ENCODE measurements around the gene ZMYND8.

The ZMYND8 gene

GRCh38 chr20:47202733-47203667 lies 153.5 kb downstream of the ZMYND8 start:
- no peak overlapping the region for H3K4me3 ChIP-seq (ENCODE audit: low read depth, low read length, poor library complexity, severe bottlenecking)
- H3K9me3 ChIP-seq (ENCODE audit: low read length): no peaks in the 10 kb centered on the region
- H3K9ac ChIP-seq (ENCODE audit: low read length): no peak overlapping the region
- H2AFZ ChIP-seq (ENCODE audit: low read length): no peak overlapping the region
- H3K27ac ChIP-seq (ENCODE audit: low read depth, low read length, poor library complexity, severe bottlenecking): no peak overlapping the region
- peaks cover 14% of the 10 kb centered on the region for H3K4me1 ChIP-seq (ENCODE audit: insufficient read depth, low read length, severe bottlenecking)
- TF ChIP-seq EZH2 (IDR thresholded peaks at IDR 0.05; ENCODE audit: borderline replicate concordance, low read length) (no peak), CTCF (IDR thresholded peaks at IDR 0.05; ENCODE audit: low read length) (no peak)
- no peaks in the 10 kb centered on the region for H3F3A ChIP-seq (ENCODE audit: insufficient read depth, low read length)
- no peaks in the 10 kb centered on the region for H3K9me2 ChIP-seq (ENCODE audit: low read depth, low read length)
- H3K4me2 ChIP-seq (ENCODE audit: low read length): no peak overlapping the region
- H3K36me3 ChIP-seq (ENCODE audit: insufficient read depth, low read length): no peaks in the 10 kb centered on the region
- H3K27me3 ChIP-seq (ENCODE audit: insufficient read depth, low read length): no peaks in the 10 kb centered on the region
- no peaks in the 10 kb centered on the region for H3K79me2 ChIP-seq (ENCODE audit: insufficient read depth, low read length)
- H4K20me1 ChIP-seq (ENCODE audit: insufficient read depth, low read length): no peaks in the 10 kb centered on the region

GRCh38 chr20:47201074-47201730 lies 155.3 kb downstream of the ZMYND8 start:
- H3K27me3 ChIP-seq (ENCODE audit: insufficient read depth, low read length): no peaks in the 10 kb centered on the region
- no peak overlapping the region for H2AFZ ChIP-seq (ENCODE audit: low read length)
- H3K27ac ChIP-seq (ENCODE audit: low read depth, low read length, poor library complexity, severe bottlenecking): no peak overlapping the region
- H3F3A ChIP-seq (ENCODE audit: insufficient read depth, low read length): no peaks in the 10 kb centered on the region
- no peak overlapping the region for H3K4me2 ChIP-seq (ENCODE audit: low read length)
- H3K79me2 ChIP-seq (ENCODE audit: insufficient read depth, low read length): no peaks in the 10 kb centered on the region
- no peaks in the 10 kb centered on the region for H3K36me3 ChIP-seq (ENCODE audit: insufficient read depth, low read length)
- H4K20me1 ChIP-seq (ENCODE audit: insufficient read depth, low read length): no peaks in the 10 kb centered on the region
- no peaks in the 10 kb centered on the region for H3K9me3 ChIP-seq (ENCODE audit: low read length)
- H3K4me1 ChIP-seq (ENCODE audit: insufficient read depth, low read length, severe bottlenecking): peaks cover 17% of the 10 kb centered on the region
- no peak overlapping the region for H3K9ac ChIP-seq (ENCODE audit: low read length)
- no peak overlapping the region for H3K4me3 ChIP-seq (ENCODE audit: low read depth, low read length, poor library complexity, severe bottlenecking)
- H3K9me2 ChIP-seq (ENCODE audit: low read depth, low read length): no peaks in the 10 kb centered on the region
- TF ChIP-seq CTCF (IDR thresholded peaks at IDR 0.05; ENCODE audit: low read length): no peak
- TF ChIP-seq EZH2 (IDR thresholded peaks at IDR 0.05; ENCODE audit: borderline replicate concordance, low read length): no peak

- H3K36me3 ChIP-seq (ENCODE audit: insufficient read depth, low read length): no peaks in the 10 kb centered on the region
- H3K9ac ChIP-seq (ENCODE audit: low read length): no peak overlapping the region
- TF ChIP-seq EZH2 (IDR thresholded peaks at IDR 0.05; ENCODE audit: borderline replicate concordance, low read length) (no peak), CTCF (IDR thresholded peaks at IDR 0.05; ENCODE audit: low read length) (no peak)
- H3K4me3 ChIP-seq (ENCODE audit: low read depth, low read length, poor library complexity, severe bottlenecking): no peak overlapping the region
- no peak overlapping the region for H3K27ac ChIP-seq (ENCODE audit: low read depth, low read length, poor library complexity, severe bottlenecking)
- no peak overlapping the region for H3K4me2 ChIP-seq (ENCODE audit: low read length)
- no peaks in the 10 kb centered on the region for H3K9me2 ChIP-seq (ENCODE audit: low read depth, low read length)
- no peaks in the 10 kb centered on the region for H4K20me1 ChIP-seq (ENCODE audit: insufficient read depth, low read length)
- H3F3A ChIP-seq (ENCODE audit: insufficient read depth, low read length): no peaks in the 10 kb centered on the region
- no peak overlapping the region for H2AFZ ChIP-seq (ENCODE audit: low read length)
- peaks cover 9% of the 10 kb centered on the region for H3K4me1 ChIP-seq (ENCODE audit: insufficient read depth, low read length, severe bottlenecking)
- no peaks in the 10 kb centered on the region for H3K9me3 ChIP-seq (ENCODE audit: low read length)
- no peaks in the 10 kb centered on the region for H3K27me3 ChIP-seq (ENCODE audit: insufficient read depth, low read length)
- no peaks in the 10 kb centered on the region for H3K79me2 ChIP-seq (ENCODE audit: insufficient read depth, low read length)
These were observed 157.4 kb downstream of the ZMYND8 start for GRCh38 chr20:47198996-47199552.

All from OCI-LY1 (cell line).